GM21381 (cell line): ENCODE measurements around the gene TMEM263.
"Not testable (repeated sequence)": the region's sequence is repeated elsewhere in the genome, so short reads cannot be mapped to it uniquely, and the experiment has no call there.

Experiments
- ATAC-seq: cut with Tn5 transposase; IDR thresholded peaks from one replicate; pipeline ENCODE4 v1.9.1; 2021; ENCODE audit warnings: mild to moderate bottlenecking, moderate library complexity; ENCODE audit not compliant: unreplicated experiment

Gene TMEM263

GRCh38 chr12:106955377-106956047, at the start of gene TMEM263:
TSS of gene TMEM263 (plus strand) at chr12:106955907. CDS start at chr12:106967117, 11,210 bp downstream.
- peak; percentile 83 for ATAC-seq

GRCh38 chr12:106906715-106907114, 49.0 kb upstream of the TMEM263 start:
- no peak for ATAC-seq

- ATAC-seq = no peak
Measured at GRCh38 chr12:106907411-106907810, 48.3 kb upstream of the TMEM263 start.

- no peak for ATAC-seq
Measured at GRCh38 chr12:106907846-106908245, 47.9 kb upstream of the TMEM263 start.

- no peak for ATAC-seq
Measured at GRCh38 chr12:106908561-106908960, 47.1 kb upstream of the TMEM263 start.

- ATAC-seq = peak; percentile 68
Measured at GRCh38 chr12:106910202-106910601, 45.5 kb upstream of the TMEM263 start.

GRCh38 chr12:106911581-106911980, 44.1 kb upstream of the TMEM263 start:
- ATAC-seq = no peak

GRCh38 chr12:106913456-106913855, 42.3 kb upstream of the TMEM263 start:
- ATAC-seq = no peak

GRCh38 chr12:106914796-106915634, 40.7 kb upstream of the TMEM263 start:
- peak; percentile 53 for ATAC-seq

- ATAC-seq = no peak
Measured at GRCh38 chr12:106915635-106916026, 40.1 kb upstream of the TMEM263 start.

GRCh38 chr12:106917503-106917902, 38.2 kb upstream of the TMEM263 start:
- ATAC-seq = no peak

GRCh38 chr12:106918746-106919145, 37.0 kb upstream of the TMEM263 start:
- no peak for ATAC-seq

GRCh38 chr12:106919910-106920544, 35.7 kb upstream of the TMEM263 start:
- no peak for ATAC-seq

- ATAC-seq = not testable (repeated sequence)
Measured at GRCh38 chr12:106921976-106922375, 33.7 kb upstream of the TMEM263 start.

GRCh38 chr12:106923594-106923993, 32.1 kb upstream of the TMEM263 start:
- not testable (repeated sequence) for ATAC-seq

GRCh38 chr12:106924268-106924861, 31.3 kb upstream of the TMEM263 start:
- no peak for ATAC-seq

GRCh38 chr12:106926657-106927056, 29.1 kb upstream of the TMEM263 start:
- ATAC-seq = no peak

GRCh38 chr12:106934277-106934676, 21.4 kb upstream of the TMEM263 start:
- no peak for ATAC-seq

- ATAC-seq = no peak
Measured at GRCh38 chr12:106941481-106942156, 14.1 kb upstream of the TMEM263 start.

GRCh38 chr12:106942775-106943174, 12.9 kb upstream of the TMEM263 start:
- no peak for ATAC-seq
